Ureter (tissue), 1 donor: ENCODE results near the gene ARHGEF39. TPM values are rescaled to one million over a fixed set of nuclear protein-coding genes. Genes with fewer than 3 reads are reported as not detected.
"Not testable (repeated sequence)": the region's sequence is repeated elsewhere in the genome, so short reads cannot be mapped to it uniquely, and the experiment has no call there.

ENCODE experiments used
- DNase-seq: peaks from one replicate; pipeline ENCODE4 v3.0.0-alpha.2; 2020; ENCODE audit warnings: low spot score
- total RNA-seq: library from RNA; stranded (reverse); gene quantifications from one replicate; pipeline ENCODE4 v1.2.4, GENCODE V29; 2023
- donor health status: DM: yes; HTN: yes; CAD: no.

ARHGEF39 gene
- total RNA-seq, 1 donor from 2014 or later = 1.0 TPM

GRCh38 chr9:35651956-35652828, 12.8 kb downstream of the ARHGEF39 start:
- DNase-seq = no peak

- DNase-seq = no peak
Measured at GRCh38 chr9:35650341-35651158, 14.4 kb downstream of the ARHGEF39 start, which contains the start of gene SIT1. Gene SIT1, minus strand, starts transcription at chr9:35650931. Its CDS starts 78 bp downstream, at chr9:35650853.

DNA sequence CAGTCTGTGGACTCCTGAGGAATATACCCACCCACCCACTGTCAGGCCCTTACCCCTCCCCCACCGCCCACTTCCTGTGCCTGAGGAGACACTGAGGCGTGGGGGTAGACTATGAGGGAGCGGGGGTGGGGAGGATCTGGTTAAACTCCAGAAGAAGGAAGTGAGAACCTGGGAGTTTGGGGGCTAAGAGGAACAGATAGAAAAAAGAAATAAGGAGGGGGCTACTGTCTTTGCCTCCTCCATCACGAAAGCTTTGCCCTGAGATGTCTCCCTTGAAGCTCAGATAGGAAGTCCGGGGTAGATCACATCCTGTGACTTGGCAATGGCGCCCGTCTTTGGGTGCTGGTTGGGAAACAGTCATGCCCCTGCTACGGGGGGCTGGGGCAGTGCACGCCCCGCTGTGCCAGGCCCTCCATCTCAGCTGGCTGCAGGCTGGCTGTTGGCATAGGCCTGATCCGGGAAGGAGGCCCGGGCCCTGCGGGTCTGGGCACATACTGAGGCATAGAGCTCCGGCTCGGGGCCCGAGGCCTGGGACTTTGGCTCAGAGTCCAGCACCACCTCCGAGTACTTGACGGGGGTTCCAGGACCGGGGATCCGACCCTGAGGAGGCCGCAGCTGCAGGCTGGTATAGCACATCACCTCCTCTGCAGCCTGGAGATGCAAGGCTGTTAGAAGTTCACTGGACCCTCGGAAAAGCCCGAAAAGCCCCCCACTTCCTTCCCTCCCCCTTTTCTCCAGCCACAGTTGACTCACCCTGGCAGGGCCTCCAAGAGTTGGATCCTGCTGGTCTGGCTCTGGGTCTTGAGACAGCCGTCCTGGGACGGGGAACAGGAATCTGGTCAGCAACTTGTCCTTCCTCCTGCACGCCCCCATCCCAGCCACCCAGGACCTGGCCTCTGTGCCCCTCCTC, 15.3 kb downstream of the ARHGEF39 start:
- DNase-seq = no peak

DNA sequence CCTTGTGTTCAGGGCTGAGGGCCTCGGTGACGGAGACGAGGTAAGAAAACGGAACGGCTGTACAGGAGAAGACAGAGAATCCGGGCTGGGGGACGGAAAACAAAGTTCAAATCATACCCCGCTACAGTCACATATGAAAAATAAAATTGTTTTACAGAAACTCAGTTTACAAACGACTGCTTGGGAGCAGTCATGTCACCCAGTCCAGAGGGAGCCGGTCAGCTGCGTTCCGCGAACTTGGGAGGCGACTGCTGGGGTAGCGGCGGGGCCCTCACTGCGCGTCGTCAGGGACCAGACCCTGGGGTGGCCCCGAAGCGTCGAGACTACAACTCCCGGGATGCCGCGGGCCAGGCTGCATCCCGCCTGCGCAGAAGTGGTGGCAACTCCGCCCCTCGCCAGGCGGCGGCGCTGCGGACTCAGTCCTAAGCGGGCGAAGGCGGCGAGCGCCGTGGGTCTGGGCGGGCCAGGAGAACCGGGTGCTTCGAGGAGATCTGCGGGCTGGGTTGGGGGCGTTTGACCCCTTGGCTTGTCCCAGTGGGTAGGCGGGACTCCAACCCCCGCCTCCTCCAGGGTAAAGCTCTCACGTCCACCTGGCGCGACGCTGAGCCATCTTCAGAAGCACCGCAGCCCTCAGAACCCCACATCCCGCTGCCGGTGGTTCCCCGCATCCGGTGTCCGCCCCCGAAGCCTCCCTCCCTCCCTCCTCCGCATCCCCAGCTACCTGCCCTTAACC, 18.3 kb downstream of the ARHGEF39 start:
- peak; percentile 93 for DNase-seq

GRCh38 chr9:35646153-35646532, 18.9 kb downstream of the ARHGEF39 start:
- no peak for DNase-seq

GRCh38 chr9:35645736-35646135, 19.3 kb downstream of the ARHGEF39 start:
- not testable (repeated sequence) for DNase-seq

- no peak for DNase-seq
Measured at GRCh38 chr9:35643046-35643445, 21.9 kb downstream of the ARHGEF39 start.

DNA sequence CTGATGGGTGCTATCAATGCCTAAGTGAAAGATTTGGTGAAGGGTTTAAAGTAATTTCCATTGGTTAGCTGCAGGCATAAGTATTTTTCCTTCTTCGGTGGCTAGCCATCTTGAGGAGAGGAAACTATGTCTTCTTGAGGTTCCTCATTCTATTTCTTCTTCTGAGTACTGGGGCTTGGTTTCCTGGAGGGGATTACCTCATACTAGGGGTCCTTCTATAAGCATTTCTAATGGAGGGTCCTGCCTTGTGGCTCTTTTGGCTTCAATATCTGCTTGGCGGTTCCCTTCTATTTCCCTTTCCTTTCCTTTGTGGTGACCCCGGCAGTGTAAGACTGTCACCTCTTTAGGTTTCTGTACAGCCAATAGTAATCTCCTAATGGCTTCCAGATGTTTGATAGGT, 23.5 kb downstream of the ARHGEF39 start:
- not testable (repeated sequence) for DNase-seq

DNA sequence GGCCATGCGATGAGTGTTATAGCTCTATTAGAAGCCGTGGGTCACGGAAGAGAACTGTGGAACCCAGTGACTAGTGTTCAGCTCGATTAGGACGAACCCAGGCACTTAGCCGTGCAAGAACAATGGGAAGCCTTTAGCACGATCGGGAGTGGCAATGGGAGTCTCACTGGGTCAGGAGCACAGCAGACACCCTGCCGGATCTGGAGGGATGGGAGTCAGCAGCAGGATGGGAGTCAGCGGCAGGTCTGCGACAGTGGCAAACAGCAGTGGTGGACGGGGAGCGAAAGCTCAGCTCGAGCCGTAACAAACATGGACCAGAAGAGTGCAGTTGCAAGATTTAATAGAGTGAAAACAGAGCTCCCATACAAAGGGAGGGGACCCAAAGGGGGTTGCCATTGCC, 24.6 kb downstream of the ARHGEF39 start:
- not testable (repeated sequence) for DNase-seq

DNA sequence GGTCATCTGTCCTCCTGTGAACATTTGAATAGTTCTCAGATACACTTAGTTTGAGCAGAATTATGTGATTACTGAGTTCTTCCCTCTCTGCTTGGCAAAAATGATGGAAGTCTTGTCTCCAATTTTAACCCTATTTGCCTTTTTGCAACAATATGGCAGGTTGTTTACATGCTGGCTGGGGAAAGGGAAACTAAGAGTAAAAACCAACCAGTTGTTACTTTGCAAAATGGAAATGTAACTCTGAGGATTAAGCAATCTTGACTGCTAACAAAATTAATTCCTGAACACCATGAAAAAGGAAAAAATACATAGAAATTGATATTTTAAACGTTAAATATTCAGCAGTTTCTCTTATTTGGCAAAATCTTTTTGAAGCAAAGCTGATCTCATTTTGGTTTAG, 25.4 kb downstream of the ARHGEF39 start:
- DNase-seq = no peak

DNA sequence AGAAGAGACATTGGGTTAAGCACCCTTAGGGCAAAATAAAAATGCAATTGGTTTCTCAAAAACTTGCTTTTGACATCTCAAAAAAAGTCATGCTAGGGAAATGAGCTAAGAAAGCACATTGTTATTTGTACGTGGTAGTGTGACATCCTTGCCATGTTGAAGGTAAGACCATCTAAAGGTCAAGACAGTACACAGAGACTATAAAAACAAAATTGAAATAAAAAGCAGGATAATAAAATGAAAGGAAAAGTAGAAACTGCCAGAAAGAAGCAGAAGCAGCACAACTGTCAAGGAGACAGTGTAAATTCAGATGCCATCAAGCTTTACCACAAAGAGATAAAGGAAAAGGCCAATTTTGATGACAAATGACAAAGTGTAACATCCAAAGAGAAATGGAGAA, 25.8 kb downstream of the ARHGEF39 start:
- DNase-seq = not testable (repeated sequence)

- DNase-seq = not testable (repeated sequence)
Measured at GRCh38 chr9:35638751-35639150, 26.2 kb downstream of the ARHGEF39 start.

GRCh38 chr9:35637427-35637955, 27.5 kb downstream of the ARHGEF39 start:
- DNase-seq = not testable (repeated sequence)

DNA sequence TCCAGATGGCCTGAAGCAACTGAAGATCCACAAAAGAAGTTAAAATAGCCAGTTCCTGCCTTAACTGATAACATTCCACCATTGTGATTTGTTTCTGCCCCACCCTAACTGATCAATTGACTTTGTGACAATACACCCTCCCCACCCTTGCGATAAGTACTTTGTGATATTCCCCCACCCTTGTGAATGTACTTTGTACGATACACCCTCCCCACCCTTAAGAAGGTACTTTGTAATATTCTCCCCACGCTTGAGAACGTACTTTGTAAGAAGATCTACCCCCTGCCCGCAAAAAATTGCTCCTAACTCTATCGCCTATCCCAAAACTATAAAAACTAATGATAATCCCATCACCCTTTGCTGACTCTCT, 28.1 kb downstream of the ARHGEF39 start:
- DNase-seq = not testable (repeated sequence)

GRCh38 chr9:35636135-35636876, 28.7 kb downstream of the ARHGEF39 start:
- DNase-seq = no peak

DNA sequence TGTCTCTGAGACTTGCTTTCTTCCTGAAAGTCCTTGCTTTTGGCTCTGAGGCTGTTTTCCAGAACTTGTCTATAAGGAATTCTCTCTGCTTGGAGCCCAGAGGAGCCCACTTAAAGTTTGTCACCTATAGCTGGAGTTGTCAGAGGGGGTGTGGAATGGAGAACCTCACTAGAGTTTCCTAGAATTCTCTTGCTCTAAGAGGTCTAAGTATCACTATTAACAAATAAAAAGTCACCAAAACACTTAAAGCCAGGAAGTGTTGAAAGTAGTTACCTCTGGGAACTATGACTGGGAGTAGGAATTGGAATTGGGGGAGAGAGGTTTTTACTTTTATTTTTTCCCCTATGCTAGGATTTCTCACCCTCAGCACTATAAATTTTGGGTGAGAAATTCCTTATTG, 29.3 kb downstream of the ARHGEF39 start:
- no peak for DNase-seq

DNA sequence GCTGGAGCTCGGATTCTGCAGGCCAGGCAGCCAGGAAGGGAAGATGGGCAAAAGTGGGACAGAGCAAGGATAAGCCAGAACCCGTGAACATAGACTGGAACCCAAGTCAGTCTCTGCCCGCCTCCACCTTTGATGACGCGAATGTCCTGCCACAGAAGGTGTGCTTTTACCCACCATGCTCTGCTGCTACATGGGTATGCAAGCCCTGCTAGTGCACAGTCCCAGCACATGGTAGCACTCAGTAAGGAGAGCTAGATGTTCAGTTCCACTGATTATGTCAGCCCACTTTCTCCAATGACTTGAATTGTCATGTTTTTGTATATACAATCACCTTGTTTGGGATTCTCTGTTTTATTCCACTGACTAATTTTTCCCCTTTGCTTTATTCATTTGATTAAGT, 35.4 kb downstream of the ARHGEF39 start:
- DNase-seq = no peak

GRCh38 chr9:35628389-35628991, 36.5 kb downstream of the ARHGEF39 start:
- DNase-seq = no peak

DNA sequence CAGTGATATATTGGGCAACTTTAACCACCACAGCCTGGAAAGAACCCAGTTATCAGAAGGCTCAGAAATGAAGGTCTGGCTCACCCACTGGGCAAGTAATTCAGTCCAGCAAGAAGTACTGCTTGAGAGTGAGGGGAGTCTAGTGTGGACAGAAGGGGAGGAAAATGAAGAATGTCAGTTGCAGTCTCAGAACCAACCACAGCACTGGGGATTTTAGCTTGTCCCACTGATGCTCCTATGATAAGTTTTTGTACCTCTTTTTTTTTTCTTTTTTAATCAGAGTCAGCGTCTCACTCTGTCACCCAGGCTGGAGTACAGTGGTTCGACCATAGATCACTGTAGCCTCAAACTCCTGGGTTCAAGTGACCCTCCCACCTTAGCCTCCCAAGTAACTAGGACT, 37.4 kb downstream of the ARHGEF39 start:
- no peak for DNase-seq

DNA sequence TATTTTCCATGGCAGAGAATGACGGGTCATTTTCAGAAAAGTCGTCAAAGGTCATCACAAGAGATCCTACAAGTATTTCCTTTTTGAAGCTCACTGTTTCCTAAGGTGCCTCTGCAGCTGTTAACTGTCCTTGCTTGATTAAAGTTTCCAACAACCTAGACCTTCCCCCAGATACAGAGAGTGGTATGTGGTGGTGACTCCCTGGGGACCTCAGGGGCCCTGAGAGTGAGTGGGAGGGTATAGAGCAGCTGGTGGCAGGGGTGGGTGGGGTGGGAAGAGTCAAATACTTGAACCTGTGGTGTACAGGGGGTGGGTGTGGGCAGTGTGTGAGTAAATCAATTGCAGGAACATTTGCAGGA, 45.2 kb downstream of the ARHGEF39 start:
- no peak for DNase-seq
